ENCODE results near the gene TIMM23.
"Not testable (repeated sequence)": the region's sequence is repeated elsewhere in the genome, so short reads cannot be mapped to it uniquely, and the experiment has no call there.

DNA sequence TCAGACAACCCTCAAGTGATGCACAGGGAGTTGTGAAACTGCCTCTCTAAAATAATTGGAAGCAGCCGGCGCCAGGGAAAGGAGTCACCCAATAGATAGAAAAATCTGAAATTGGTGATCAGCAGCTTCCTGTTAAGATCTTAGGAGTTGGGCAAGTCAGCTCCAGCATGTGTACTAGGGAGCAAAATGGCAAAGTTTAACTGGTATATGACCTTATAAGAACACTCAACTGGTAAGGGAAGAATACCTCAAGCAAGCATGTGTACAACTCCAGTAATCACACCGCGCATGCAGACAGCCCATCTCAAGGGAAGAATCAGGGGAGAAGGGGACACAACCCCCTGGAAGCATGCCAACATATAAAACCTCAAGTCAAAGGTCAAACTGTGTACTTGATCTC is 17.9 kb upstream of the TIMM23 start:
- not testable (repeated sequence) for TF ChIP-seq ZNF626 (tag by site-specific recombination; IDR thresholded peaks at IDR 0.05); ZNF629 (tag by site-specific recombination; IDR thresholded peaks at IDR 0.05); ZFP3 (tag by site-specific recombination; IDR thresholded peaks at IDR 0.05; ENCODE audit: low read depth); SALL2 (tag by site-specific recombination; IDR thresholded peaks at IDR 0.05; ENCODE audit: borderline replicate concordance)
- TF ChIP-seq, protein P1, sequence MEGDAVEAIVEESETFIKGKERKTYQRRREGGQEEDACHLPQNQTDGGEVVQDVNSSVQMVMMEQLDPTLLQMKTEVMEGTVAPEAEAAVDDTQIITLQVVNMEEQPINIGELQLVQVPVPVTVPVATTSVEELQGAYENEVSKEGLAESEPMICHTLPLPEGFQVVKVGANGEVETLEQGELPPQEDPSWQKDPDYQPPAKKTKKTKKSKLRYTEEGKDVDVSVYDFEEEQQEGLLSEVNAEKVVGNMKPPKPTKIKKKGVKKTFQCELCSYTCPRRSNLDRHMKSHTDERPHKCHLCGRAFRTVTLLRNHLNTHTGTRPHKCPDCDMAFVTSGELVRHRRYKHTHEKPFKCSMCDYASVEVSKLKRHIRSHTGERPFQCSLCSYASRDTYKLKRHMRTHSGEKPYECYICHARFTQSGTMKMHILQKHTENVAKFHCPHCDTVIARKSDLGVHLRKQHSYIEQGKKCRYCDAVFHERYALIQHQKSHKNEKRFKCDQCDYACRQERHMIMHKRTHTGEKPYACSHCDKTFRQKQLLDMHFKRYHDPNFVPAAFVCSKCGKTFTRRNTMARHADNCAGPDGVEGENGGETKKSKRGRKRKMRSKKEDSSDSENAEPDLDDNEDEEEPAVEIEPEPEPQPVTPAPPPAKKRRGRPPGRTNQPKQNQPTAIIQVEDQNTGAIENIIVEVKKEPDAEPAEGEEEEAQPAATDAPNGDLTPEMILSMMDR (tag by site-specific recombination; IDR thresholded peaks at IDR 0.05) = not testable (repeated sequence)
